ENCODE data around the gene C14orf119. TPM values are rescaled to one million over a fixed set of nuclear protein-coding genes. Genes with fewer than 3 reads are reported as not detected.
A peak's percentile ranks its signal among the peaks of the same experiment; 100 is the strongest.

The C14orf119 gene
- total and polyA plus RNA-seq, 2 experiments from 2014 or later: 22.2 to 120 TPM

- Histone ChIP-seq H3K27ac (no peak overlapping the region), H3K4me3 (no peak overlapping the region), H3K27me3 (no peaks in the 10 kb centered on the region), H3K4me1 (ENCODE audit: low read depth) (peaks cover 28% of the 10 kb centered on the region), H3K36me3 (no peaks in the 10 kb centered on the region), H3K9me3 (ENCODE audit: low read depth) (no peaks in the 10 kb centered on the region)
- TF ChIP-seq CTCF (IDR thresholded peaks at IDR 0.05; ENCODE audit: low read depth, low read length): no peak
- no peak for DNase-seq (ENCODE audit: low read depth in 1 of 2, low spot score in 1 of 2)
Observed at GRCh38 chr14:23109769-23110168, 14.5 kb downstream of the C14orf119 start.

GRCh38 chr14:23110579-23111365 lies 15.5 kb downstream of the C14orf119 start:
- H3K27me3 ChIP-seq: no peaks in the 10 kb centered on the region
- no peak for DNase-seq (ENCODE audit: low read depth in 1 of 2, low spot score in 1 of 2)
- no peaks in the 10 kb centered on the region for H3K9me3 ChIP-seq (ENCODE audit: low read depth)
- no peak for TF ChIP-seq CTCF (IDR thresholded peaks at IDR 0.05; ENCODE audit: low read depth, low read length)
- H3K27ac ChIP-seq: no peak overlapping the region
- peaks cover 28% of the 10 kb centered on the region for H3K4me1 ChIP-seq (ENCODE audit: low read depth)
- no peak overlapping the region for H3K4me3 ChIP-seq
- no peaks in the 10 kb centered on the region for H3K36me3 ChIP-seq

GRCh38 chr14:23112359-23113178 lies 17.3 kb downstream of the C14orf119 start:
- peak overlapping the region; percentile 93 for H3K27ac ChIP-seq
- H3K9me3 ChIP-seq (ENCODE audit: low read depth): no peaks in the 10 kb centered on the region
- H3K4me3 ChIP-seq: no peak overlapping the region
- TF ChIP-seq CTCF (IDR thresholded peaks at IDR 0.05; ENCODE audit: low read depth, low read length): no peak
- peaks cover 28% of the 10 kb centered on the region for H3K4me1 ChIP-seq (ENCODE audit: low read depth)
- DNase-seq (ENCODE audit: low read depth in 1 of 2, low spot score in 1 of 2): peak; percentile 28 to 45
- no peaks in the 10 kb centered on the region for H3K36me3 ChIP-seq
- no peaks in the 10 kb centered on the region for H3K27me3 ChIP-seq

- H3K36me3 ChIP-seq: no peaks in the 10 kb centered on the region
- H3K4me1 ChIP-seq (ENCODE audit: low read depth): peaks cover 28% of the 10 kb centered on the region
- H3K27ac ChIP-seq: peak overlapping the region; percentile 93
- H3K4me3 ChIP-seq: no peak overlapping the region
- no peak for TF ChIP-seq CTCF (IDR thresholded peaks at IDR 0.05; ENCODE audit: low read depth, low read length)
- no peaks in the 10 kb centered on the region for H3K9me3 ChIP-seq (ENCODE audit: low read depth)
- no peaks in the 10 kb centered on the region for H3K27me3 ChIP-seq
- DNase-seq (ENCODE audit: low read depth in 1 of 2, low spot score in 1 of 2): peak; percentile 80 to 92
Observed at GRCh38 chr14:23113431-23114119, 18.3 kb downstream of the C14orf119 start.

- Histone ChIP-seq H3K36me3 (no peaks in the 10 kb centered on the region), H3K27ac (peak overlapping the region; percentile 93), H3K9me3 (ENCODE audit: low read depth) (no peaks in the 10 kb centered on the region), H3K4me1 (ENCODE audit: low read depth) (peaks cover 28% of the 10 kb centered on the region), H3K4me3 (no peak overlapping the region), H3K27me3 (no peaks in the 10 kb centered on the region)
- TF ChIP-seq CTCF (IDR thresholded peaks at IDR 0.05; ENCODE audit: low read depth, low read length): no peak
- no peak for DNase-seq (ENCODE audit: low read depth in 1 of 2, low spot score in 1 of 2)
Observed at GRCh38 chr14:23114120-23114458, 18.8 kb downstream of the C14orf119 start.
